HUES64 (cell line): ENCODE data around the gene ATP9A.

ENCODE experiments used
- H3K27ac ChIP-seq: 2 replicates; pipeline ENCODE4 v1.7.0; 2013; ENCODE audit warnings: low read depth, low read length, inconsistent platforms
- H3K27me3 ChIP-seq: 2 replicates; pipeline ENCODE4 v1.6.1; 2013; ENCODE audit warnings: mild to moderate bottlenecking, low read length; ENCODE audit not compliant: insufficient read depth
- H3K36me3 ChIP-seq: 2 replicates; pipeline ENCODE4 v1.6.1; 2013; ENCODE audit warnings: mild to moderate bottlenecking, low read length; ENCODE audit not compliant: insufficient read depth
- H3K4me1 ChIP-seq: 2 replicates; pipeline ENCODE4 v1.6.1; 2013; ENCODE audit warnings: mild to moderate bottlenecking, low read length, moderate library complexity; ENCODE audit not compliant: insufficient read depth
- H3K4me3 ChIP-seq: 2 replicates; pipeline ENCODE4 v1.5.1; 2013; ENCODE audit warnings: mild to moderate bottlenecking, low read length, moderate library complexity
- H3K9ac ChIP-seq: 2 replicates; pipeline ENCODE4 v1.6.1; 2013; ENCODE audit warnings: mild to moderate bottlenecking, low read depth, low read length
- H3K9me3 ChIP-seq: 2 replicates; pipeline ENCODE4 v1.6.1; 2013; ENCODE audit warnings: low read depth, low read length; ENCODE audit not compliant: insufficient read depth
- WGBS: fragments of 150-250, 120-280 bp; methylation state at CpG from one replicate; pipeline ENCODE4 v1.1.7; 2013; ENCODE audit warnings: missing lambda C conversion rate; 5-methylcytosine and 5-hydroxymethylcytosine counted together

Gene ATP9A

DNA sequence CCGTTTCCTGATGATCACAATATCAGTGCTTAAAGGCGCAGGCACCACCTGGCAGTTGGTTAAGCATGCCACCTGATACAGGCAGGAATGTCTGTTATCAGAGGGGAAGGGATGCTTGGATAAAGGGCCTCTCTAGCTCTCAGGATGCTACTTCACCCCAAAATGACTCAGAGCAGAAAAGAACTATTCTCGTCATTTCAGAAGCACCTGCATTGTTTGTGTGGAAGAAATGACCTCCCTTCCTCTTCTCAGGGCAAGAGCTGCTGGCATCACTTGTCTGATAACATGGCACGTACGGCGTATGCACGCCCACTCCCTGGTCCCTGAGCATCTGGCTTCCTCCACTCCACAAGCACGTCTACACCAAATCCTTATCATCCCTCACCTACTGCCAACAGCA is 47.3 kb downstream of the ATP9A start:
- Histone ChIP-seq H3K27ac (no peak overlapping the region), H3K9ac (no peak overlapping the region), H3K36me3 (no peaks in the 10 kb centered on the region), H3K9me3 (no peaks in the 10 kb centered on the region), H3K27me3 (no peaks in the 10 kb centered on the region), H3K4me1 (no peaks in the 10 kb centered on the region), H3K4me3 (no peak overlapping the region)
- 95% methylated on average over 8 of the region's 8 CpGs for WGBS

DNA sequence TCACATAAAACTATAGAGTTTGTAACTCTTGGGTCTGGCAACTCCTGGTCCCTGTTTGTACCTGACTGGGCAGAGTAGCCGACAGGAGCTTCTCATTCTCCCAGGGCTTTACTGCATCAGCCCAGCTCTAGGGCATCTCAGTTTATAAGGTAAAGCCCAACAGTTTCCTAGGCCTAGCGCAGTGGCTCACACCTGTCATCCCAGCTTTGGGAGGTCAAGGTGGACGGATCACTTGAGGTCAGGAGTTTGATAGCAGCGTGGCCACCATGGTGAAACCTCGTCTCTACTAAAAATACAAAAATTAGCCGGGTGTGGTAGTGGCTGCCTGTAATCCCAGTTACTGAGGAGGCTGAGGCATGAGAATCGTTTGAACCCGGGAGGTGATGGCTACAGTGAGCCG is 47.8 kb downstream of the ATP9A start:
- WGBS: 94% methylated on average over 9 of the region's 9 CpGs
- Histone ChIP-seq H3K27me3 (no peaks in the 10 kb centered on the region), H3K36me3 (no peaks in the 10 kb centered on the region), H3K4me1 (peaks cover 4% of the 10 kb centered on the region; the same call in 1 of the 2 replicates), H3K9me3 (no peaks in the 10 kb centered on the region), H3K9ac (no peak overlapping the region), H3K4me3 (no peak overlapping the region), H3K27ac (no peak overlapping the region)

DNA sequence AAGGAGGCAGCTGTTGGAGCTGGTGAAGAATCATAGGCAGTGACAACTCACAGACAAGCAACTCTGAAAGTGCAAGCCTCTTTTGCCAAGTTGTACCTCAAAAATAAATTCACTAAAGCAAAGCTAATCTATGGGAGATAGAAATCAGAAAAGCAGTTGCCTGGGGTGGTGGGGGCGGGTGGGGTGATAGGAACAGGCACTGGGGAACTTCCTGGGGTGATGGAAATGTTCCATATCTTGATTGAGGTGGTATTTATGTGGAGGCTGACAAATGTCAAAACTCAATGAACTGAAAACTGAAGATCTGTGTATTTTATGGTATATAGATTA is 52.4 kb downstream of the ATP9A start:
- no peaks in the 10 kb centered on the region for H3K27me3 ChIP-seq
- H3K9ac ChIP-seq: no peak overlapping the region
- no peak overlapping the region for H3K4me3 ChIP-seq
- H3K9me3 ChIP-seq: no peaks in the 10 kb centered on the region
- WGBS: 89% methylated on average over 1 of the region's 1 CpG
- H3K27ac ChIP-seq: no peak overlapping the region
- H3K36me3 ChIP-seq: no peaks in the 10 kb centered on the region
- peaks cover 23% of the 10 kb centered on the region for H3K4me1 ChIP-seq

DNA sequence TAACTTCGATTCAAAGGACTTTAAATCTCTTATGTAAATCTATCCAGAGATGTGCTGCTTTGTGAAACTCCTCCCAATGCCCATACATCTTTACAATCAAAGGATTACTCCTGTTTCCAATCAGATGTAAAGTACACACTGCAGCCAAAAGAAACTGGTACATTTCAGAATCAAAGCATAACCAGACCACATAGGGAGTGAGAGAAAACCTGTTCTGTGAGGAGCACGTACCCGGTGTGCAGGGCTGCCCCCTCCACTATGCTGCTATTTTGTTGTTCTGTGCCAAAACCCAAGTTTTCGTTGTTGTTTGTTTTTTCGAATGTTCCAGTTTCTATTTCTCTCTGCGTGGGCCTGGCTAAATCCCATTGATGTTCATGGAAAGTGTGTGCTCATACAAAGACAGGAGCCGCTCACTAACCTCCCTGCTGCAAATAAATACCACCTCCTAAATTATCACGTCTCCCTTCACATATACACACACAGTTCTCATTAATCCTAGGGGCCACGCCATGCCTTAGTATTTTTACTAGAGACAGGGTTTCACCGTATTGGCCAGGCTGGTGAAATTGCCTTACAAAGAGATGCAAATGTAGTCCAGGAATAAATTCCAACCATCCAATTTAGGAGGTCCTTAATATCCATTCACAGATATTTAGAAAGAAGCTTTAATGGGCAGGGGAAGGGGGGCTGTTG is 52.9 kb downstream of the ATP9A start:
- H3K27ac ChIP-seq: no peak overlapping the region
- H3K9ac ChIP-seq: no peak overlapping the region
- no peak overlapping the region for H3K4me3 ChIP-seq
- H3K4me1 ChIP-seq: peaks cover 28% of the 10 kb centered on the region
- 77% methylated on average over 10 of the region's 10 CpGs for WGBS
- no peaks in the 10 kb centered on the region for H3K27me3 ChIP-seq
- no peaks in the 10 kb centered on the region for H3K9me3 ChIP-seq
- no peaks in the 10 kb centered on the region for H3K36me3 ChIP-seq

DNA sequence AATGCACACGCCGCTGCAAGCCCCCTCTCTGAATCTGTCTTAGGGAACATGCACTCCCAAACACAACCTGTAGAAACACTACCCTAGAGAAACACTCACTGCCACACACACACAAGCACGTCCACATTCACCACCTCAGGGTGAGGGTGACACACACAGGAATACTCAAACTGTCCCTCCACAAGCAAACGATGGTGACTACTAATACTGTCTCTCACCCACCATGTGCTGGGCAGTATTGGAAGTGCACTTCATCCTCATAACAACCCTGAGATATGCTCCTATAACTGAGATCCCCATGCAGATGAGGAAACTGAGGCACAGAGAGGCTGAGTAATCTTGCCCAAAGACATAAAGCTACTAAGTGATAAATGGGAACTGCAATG is 55.0 kb downstream of the ATP9A start:
- Histone ChIP-seq H3K27me3 (no peaks in the 10 kb centered on the region), H3K9ac (no peak overlapping the region), H3K4me1 (peaks cover 30% of the 10 kb centered on the region), H3K27ac (no peak overlapping the region), H3K4me3 (no peak overlapping the region), H3K36me3 (no peaks in the 10 kb centered on the region), H3K9me3 (no peaks in the 10 kb centered on the region)
- WGBS: 88% methylated on average over 4 of the region's 4 CpGs

DNA sequence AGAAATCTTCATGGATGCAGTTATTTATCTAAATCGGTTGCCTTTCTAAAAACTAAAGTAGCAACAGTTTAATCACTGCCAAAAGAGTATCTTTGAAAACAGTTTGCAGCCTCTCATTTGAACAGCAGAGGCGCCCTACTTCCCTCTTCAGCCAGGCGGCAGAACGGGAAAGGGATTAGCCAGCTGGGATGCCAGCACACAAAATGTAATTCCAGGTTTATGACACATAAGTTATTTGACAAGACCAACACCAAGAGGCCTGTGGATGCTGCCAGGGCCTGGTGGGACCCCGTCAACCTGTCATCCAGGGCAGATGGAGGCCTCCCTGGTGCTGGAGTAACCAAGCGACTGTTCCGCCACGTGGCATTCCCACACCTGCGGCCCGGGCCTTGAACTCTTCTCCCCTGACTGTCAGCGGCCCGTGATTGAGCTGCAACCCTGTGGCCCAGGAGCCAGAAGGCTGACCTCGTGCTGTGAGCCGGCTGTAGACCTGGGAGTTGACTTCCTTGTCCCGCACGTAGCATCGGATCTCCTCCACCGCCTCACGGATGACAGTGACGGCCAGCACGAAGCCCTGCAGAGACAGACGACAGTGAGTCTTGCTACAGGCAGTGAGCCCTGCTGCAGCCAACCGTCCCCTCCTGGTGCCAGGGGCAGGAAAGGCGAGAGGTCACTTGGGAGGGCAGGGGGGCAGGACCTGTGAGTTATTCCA is 55.5 kb downstream of the ATP9A start:
- WGBS: 74% methylated on average over 24 of the region's 24 CpGs
- Histone ChIP-seq H3K27me3 (no peaks in the 10 kb centered on the region), H3K9ac (no peak overlapping the region), H3K36me3 (no peaks in the 10 kb centered on the region), H3K4me1 (peaks cover 30% of the 10 kb centered on the region), H3K9me3 (no peaks in the 10 kb centered on the region), H3K4me3 (no peak overlapping the region), H3K27ac (peak overlapping the region; percentile 58; the same call in 1 of the 2 replicates)

DNA sequence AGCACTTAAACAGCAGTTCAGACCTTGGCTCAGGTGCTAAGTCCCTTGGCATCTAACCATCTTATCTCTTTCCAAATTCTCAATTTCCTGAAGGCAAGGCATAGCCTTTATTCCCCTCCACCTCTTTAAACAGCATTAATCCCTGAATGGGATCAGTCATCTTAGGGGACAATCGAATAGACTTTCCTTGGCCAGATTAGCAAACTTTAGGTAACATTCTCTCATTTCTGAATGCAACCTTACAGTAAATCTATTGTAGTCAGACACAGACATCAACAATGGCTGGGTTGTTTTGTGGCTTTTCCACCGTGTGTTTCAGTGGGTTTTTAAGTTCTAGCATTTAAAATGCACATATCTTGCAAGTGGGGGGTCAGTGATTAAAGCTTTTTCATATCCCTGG is 56.8 kb downstream of the ATP9A start:
- WGBS: 55% methylated on average over 2 of the region's 2 CpGs
- H3K27ac ChIP-seq: peak overlapping the region; percentile 85; the same call in 1 of the 2 replicates

DNA sequence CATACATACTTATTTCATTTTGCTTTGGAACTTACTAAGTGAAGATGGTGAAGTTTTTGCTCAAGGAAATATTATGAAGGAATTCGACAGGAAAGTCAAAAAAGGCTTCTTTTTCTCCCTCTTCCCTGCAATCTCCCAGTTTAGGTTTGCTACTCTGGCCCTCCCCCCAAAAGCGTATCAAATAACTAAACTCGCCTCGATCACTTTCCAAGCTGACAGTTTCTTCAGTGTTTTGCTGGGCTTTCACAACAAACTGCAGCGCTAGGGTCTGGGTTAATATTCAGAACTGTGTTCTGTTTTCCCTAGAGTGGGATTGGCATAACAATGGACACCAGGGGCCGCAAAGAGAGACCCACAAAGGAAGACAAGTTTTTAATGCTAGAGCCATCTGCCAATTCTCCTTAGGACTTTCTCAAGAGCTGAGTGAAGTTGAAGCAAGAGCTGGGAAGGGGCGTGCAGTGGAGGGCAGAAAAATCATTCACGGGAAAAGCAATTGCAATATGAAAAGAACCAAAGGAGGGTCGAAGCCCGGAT is 57.8 kb downstream of the ATP9A start:
- Histone ChIP-seq H3K4me3 (peak overlapping the region; percentile 30), H3K27ac (peak overlapping the region; percentile 85), H3K4me1 (peaks cover 42% of the 10 kb centered on the region), H3K36me3 (no peaks in the 10 kb centered on the region), H3K9ac (peak overlapping the region; percentile 32), H3K9me3 (no peaks in the 10 kb centered on the region), H3K27me3 (no peaks in the 10 kb centered on the region)
- WGBS: 12% methylated on average over 10 of the region's 10 CpGs

More for the DNA sequence above, 56.8 kb downstream of the ATP9A start:
- Histone ChIP-seq H3K9me3 (no peaks in the 10 kb centered on the region), H3K4me3 (no peak overlapping the region), H3K36me3 (no peaks in the 10 kb centered on the region), H3K9ac (no peak overlapping the region), H3K27me3 (no peaks in the 10 kb centered on the region), H3K4me1 (peaks cover 35% of the 10 kb centered on the region)

DNA sequence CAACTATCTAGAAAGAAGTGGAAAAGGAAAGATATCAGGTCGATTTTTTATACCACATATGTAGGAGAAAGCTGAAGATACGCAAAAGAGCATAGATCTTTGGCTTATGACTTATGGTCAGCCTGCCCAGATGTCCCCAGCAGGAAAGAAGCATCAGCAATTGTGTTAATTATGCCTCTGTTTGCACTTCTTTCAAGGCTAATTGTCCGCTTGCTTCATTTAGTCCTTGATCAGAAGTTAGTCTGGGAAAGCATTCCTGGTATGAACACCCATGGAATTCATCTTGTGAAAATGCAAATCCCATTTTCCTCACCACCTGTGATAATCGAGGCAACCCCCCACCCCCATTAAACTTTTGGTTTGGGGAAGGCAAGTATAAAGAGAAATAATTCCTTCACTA is 62.8 kb downstream of the ATP9A start:
- Histone ChIP-seq H3K27ac (peak overlapping the region; percentile 36; the same call in 1 of the 2 replicates), H3K9me3 (no peaks in the 10 kb centered on the region), H3K27me3 (no peaks in the 10 kb centered on the region), H3K4me1 (peaks cover 56% of the 10 kb centered on the region), H3K4me3 (no peak overlapping the region), H3K9ac (no peak overlapping the region), H3K36me3 (no peaks in the 10 kb centered on the region)
- WGBS: 67% methylated on average over 3 of the region's 4 CpGs

DNA sequence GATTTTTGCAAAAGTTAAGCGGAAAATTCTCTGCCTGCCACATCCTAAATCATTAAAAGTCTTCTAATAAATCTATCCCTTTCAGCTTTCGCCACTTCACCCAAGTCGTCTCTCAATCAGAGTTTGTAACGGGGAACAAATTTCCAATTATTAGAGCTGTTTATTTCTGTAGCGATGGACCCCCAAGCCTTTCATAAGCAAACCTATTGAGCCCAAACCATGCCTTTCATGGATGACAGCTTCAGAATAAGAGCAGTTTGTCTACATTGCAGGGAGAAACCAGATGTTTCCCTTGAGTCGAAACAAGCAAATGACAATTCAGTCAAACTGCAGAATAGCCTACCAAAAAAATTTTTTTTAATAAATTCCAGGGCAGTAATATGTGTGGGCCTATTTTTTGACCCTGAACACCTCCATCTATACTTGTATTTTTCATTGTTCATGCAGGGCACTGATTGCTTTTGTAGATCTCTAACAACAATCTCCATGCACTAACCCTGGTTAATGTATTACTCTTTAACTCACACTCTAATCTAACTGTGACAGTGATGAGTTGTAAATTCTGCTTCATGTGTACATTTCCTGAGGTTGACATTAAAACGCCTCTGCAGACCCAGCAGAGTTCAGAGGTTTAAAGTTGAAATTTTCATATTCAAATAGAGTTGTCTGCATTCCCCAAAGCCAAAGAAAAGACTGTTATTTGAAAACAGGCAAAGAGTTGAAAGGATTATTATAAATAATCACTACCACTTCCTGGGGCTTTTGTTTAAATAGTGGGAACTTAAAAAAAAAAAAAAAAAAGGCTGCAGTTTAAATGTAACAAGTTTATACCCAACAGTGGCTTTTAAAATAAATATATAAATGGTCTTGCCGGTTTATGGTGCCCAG is 64.5 kb downstream of the ATP9A start:
- Histone ChIP-seq H3K9me3 (no peaks in the 10 kb centered on the region), H3K27me3 (no peaks in the 10 kb centered on the region), H3K27ac (no peak overlapping the region; the same call in 1 of the 2 replicates), H3K36me3 (no peaks in the 10 kb centered on the region), H3K4me1 (peaks cover 54% of the 10 kb centered on the region), H3K9ac (no peak overlapping the region), H3K4me3 (no peak overlapping the region)
- 74% methylated on average over 8 of the region's 8 CpGs for WGBS

DNA sequence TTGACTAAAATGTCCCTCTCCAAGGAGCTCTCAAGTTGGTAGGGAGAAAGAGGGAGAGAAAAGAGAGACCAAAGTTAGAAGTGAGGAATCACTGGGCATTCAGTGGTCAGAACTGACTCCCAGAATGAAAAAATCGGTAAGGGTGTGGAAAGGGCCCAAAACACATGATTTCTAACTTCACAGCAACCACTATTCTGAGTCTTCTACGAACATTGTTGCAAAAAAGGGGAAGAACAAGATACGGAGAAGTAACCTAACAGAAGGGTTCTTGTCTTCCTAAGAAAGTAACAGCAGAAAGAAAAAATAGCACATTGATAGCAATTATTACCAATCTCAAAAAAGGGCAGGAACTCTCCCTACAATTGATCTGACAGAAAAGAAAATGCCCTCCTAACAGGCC is 65.6 kb downstream of the ATP9A start:
- Histone ChIP-seq H3K4me1 (peaks cover 63% of the 10 kb centered on the region), H3K9me3 (no peaks in the 10 kb centered on the region), H3K4me3 (no peak overlapping the region), H3K9ac (no peak overlapping the region), H3K27ac (no peak overlapping the region), H3K36me3 (no peaks in the 10 kb centered on the region), H3K27me3 (no peaks in the 10 kb centered on the region)
- WGBS: 82% methylated on average over 3 of the region's 3 CpGs
